GM23338 (cell line): ENCODE results near the gene HSPA12A.

Source experiments
- CREB1 ChIP-seq: fragments of 250-450 bp; sonication (Bioruptor Pico); IDR thresholded peaks from 2 replicates; pipeline ENCODE4 v1.5.0; 2020; ENCODE audit warnings: low read depth, mild to moderate bottlenecking, moderate library complexity
- EZH2 ChIP-seq: fragments of 200-600 bp; sonication (generic); IDR thresholded peaks from one replicate; pipeline ENCODE4 v1.8.0; 2017; ENCODE audit warnings: antibody characterized with exemption, mild to moderate bottlenecking, low read depth; ENCODE audit not compliant: unreplicated experiment
- EZH2phosphoT487 ChIP-seq: fragments of 200-600 bp; sonication (generic); IDR thresholded peaks from one replicate; pipeline ENCODE4 v1.8.1; 2018; ENCODE audit warnings: antibody characterized with exemption; ENCODE audit not compliant: unreplicated experiment
- JUNB ChIP-seq: IDR thresholded peaks from one replicate; pipeline ENCODE4 v1.6.1; 2016; ENCODE audit warnings: antibody characterized with exemption; ENCODE audit not compliant: unreplicated experiment
- POLR2AphosphoS5 ChIP-seq: IDR thresholded peaks from 2 replicates; pipeline ENCODE4 v1.6.1; 2016; ENCODE audit warnings: antibody characterized with exemption, low read depth
- STAT1 ChIP-seq: IDR thresholded peaks from one replicate; pipeline ENCODE4 v1.6.1; 2016; ENCODE audit warnings: antibody characterized with exemption; ENCODE audit not compliant: unreplicated experiment
- TF ChIP-seq, protein P1 (sequence below), 2 experiments: fragments of 200-600 bp in 1 of 2; sonication (generic) in 1 of 2; conservative IDR thresholded peaks; 2 replicates each; pipeline versions ENCODE4 v1.5.1 to v1.6.1; 2016 to 2017; ENCODE audit warnings: antibody characterized with exemption in 2 of 2, low read depth in 2 of 2, mild to moderate bottlenecking in 2 of 2, moderate library complexity in 1 of 2

GRCh38 chr10:116697816-116698215, 44.5 kb downstream of the HSPA12A start:
- TF ChIP-seq EZH2 (no peak), JUNB (no peak), EZH2phosphoT487 (no peak), POLR2AphosphoS5 (no peak), STAT1 (no peak), CREB1 (CRISPR knock-in tag) (no peak)
- TF ChIP-seq, protein P1, sequence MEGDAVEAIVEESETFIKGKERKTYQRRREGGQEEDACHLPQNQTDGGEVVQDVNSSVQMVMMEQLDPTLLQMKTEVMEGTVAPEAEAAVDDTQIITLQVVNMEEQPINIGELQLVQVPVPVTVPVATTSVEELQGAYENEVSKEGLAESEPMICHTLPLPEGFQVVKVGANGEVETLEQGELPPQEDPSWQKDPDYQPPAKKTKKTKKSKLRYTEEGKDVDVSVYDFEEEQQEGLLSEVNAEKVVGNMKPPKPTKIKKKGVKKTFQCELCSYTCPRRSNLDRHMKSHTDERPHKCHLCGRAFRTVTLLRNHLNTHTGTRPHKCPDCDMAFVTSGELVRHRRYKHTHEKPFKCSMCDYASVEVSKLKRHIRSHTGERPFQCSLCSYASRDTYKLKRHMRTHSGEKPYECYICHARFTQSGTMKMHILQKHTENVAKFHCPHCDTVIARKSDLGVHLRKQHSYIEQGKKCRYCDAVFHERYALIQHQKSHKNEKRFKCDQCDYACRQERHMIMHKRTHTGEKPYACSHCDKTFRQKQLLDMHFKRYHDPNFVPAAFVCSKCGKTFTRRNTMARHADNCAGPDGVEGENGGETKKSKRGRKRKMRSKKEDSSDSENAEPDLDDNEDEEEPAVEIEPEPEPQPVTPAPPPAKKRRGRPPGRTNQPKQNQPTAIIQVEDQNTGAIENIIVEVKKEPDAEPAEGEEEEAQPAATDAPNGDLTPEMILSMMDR (conservative IDR thresholded peaks at IDR 0.05; ENCODE audit: low read depth in 2 of 2): no peak
